IMR-90 (cell line): ENCODE data around the gene PSMG3. TPM values are rescaled to one million over a fixed set of nuclear protein-coding genes. Genes with fewer than 3 reads are reported as not detected.

ENCODE experiments used
- ATAC-seq: fragments of 200-7000 bp; cut with Tn5 transposase; 2 replicates; pipeline ENCODE4 v1.9.1; 2020; ENCODE audit warnings: low read depth, mild to moderate bottlenecking, moderate library complexity
- BruUV-seq: library from RNA; stranded (reverse); fragments of 400-500 nt; replicated peaks from 2 replicates; lab custom pipeline; 2021; lab: Mats Ljungman, UMichigan
- CTCF ChIA-PET: fragments of 300-600 bp; formaldehyde crosslinking; extraction: SDS; loops from one replicate; lab custom pipeline; 2021; ENCODE audit warnings: antibody characterized with exemption; lab: Yijun Ruan, JAX
- POLR2A ChIA-PET: fragments of 300-600 bp; sonication (Branson Sonifier 250); formaldehyde crosslinking; loops from one replicate; lab custom pipeline; 2022; ENCODE audit warnings: antibody characterized with exemption; ENCODE audit not compliant: unreplicated experiment; lab: Charles Lee
- DNase-seq: peaks from one replicate; pipeline ENCODE4 v3.0.0; 2013
- H2AFZ ChIP-seq: replicated peaks from 2 replicates; pipeline ENCODE3; 2013; ENCODE audit warnings: low read length, mild to moderate bottlenecking; ENCODE audit not compliant: poor library complexity
- H2AK5ac ChIP-seq: 2 replicates; pipeline ENCODE4 v1.6.1; 2013; ENCODE audit warnings: low read depth, low read length, inconsistent platforms
- H2AK9ac ChIP-seq: replicated peaks from 2 replicates; pipeline ENCODE3; 2013; ENCODE audit warnings: mild to moderate bottlenecking, low read depth, low read length, moderate library complexity; ENCODE audit not compliant: poor library complexity
- H2BK120ac ChIP-seq: 2 replicates; pipeline ENCODE4 v1.6.1; 2013; ENCODE audit warnings: low read depth, low read length, inconsistent platforms
- H2BK15ac ChIP-seq: 3 replicates; pipeline ENCODE4 v1.6.1; 2013; ENCODE audit warnings: low read depth, low read length, inconsistent platforms
- H2BK20ac ChIP-seq: 2 replicates; pipeline ENCODE4 v1.6.1; 2013; ENCODE audit warnings: low read depth, mild to moderate bottlenecking, inconsistent platforms, low read length, moderate library complexity
- H2BK5ac ChIP-seq: 2 replicates; pipeline ENCODE4 v1.6.1; 2013; ENCODE audit warnings: mild to moderate bottlenecking, low read depth, low read length, inconsistent platforms; ENCODE audit not compliant: poor library complexity, severe bottlenecking
- H3K14ac ChIP-seq: replicated peaks from 2 replicates; pipeline ENCODE4 v1.6.1; 2013; ENCODE audit warnings: low read depth, low read length, inconsistent platforms
- H3K18ac ChIP-seq: 2 replicates; pipeline ENCODE4 v1.6.1; 2013; ENCODE audit warnings: low read depth, low read length, control low read depth
- H3K23ac ChIP-seq: 2 replicates; pipeline ENCODE4 v1.6.1; 2013; ENCODE audit warnings: low read depth, low read length, inconsistent platforms
- H3K27ac ChIP-seq: 2 replicates; pipeline ENCODE4 v1.5.1; 2013; ENCODE audit warnings: mild to moderate bottlenecking, control low read depth, low read length; ENCODE audit not compliant: insufficient read depth
- H3K27me3 ChIP-seq: 2 replicates; pipeline ENCODE4 v1.6.1; 2013; ENCODE audit warnings: low read length; ENCODE audit not compliant: control insufficient read depth, insufficient read depth
- H3K36me3 ChIP-seq: 2 replicates; pipeline ENCODE4 v1.6.1; 2013; ENCODE audit warnings: low read length, mixed read lengths; ENCODE audit not compliant: control insufficient read depth, insufficient read depth
- H3K4ac ChIP-seq: 2 replicates; pipeline ENCODE4 v1.6.1; 2013; ENCODE audit warnings: low read depth, low read length, inconsistent platforms
- H3K4me1 ChIP-seq: 2 replicates; pipeline ENCODE4 v1.6.1; 2013; ENCODE audit warnings: low read length, mixed read lengths; ENCODE audit not compliant: control insufficient read depth, insufficient read depth
- H3K4me2 ChIP-seq: 2 replicates; pipeline ENCODE4 v1.6.1; 2013; ENCODE audit warnings: low read depth, mild to moderate bottlenecking, control low read depth, low read length, moderate library complexity
- H3K4me3 ChIP-seq: 2 replicates; pipeline ENCODE4 v1.5.1; 2013; ENCODE audit warnings: low read depth, mild to moderate bottlenecking, control low read depth, low read length, moderate library complexity; ENCODE audit not compliant: insufficient read depth
- H3K56ac ChIP-seq: 2 replicates; pipeline ENCODE4 v1.6.1; 2013; ENCODE audit warnings: low read length, inconsistent platforms; ENCODE audit not compliant: insufficient read depth; ENCODE audit errors: extremely low read depth
- H3K79me1 ChIP-seq, 2 experiments: 2 replicates each; pipeline ENCODE4 v1.6.1; 2013; ENCODE audit warnings: low read length in 2 of 2, inconsistent platforms in 1 of 2, low read depth in 1 of 2
- H3K9ac ChIP-seq: 2 replicates; pipeline ENCODE4 v1.6.1; 2013; ENCODE audit warnings: low read depth, low read length, control low read depth
- H3K9me1 ChIP-seq: 2 replicates; pipeline ENCODE4 v1.6.1; 2013; ENCODE audit warnings: low read length, inconsistent platforms; ENCODE audit not compliant: insufficient read depth
- H3K9me3 ChIP-seq: 2 replicates; pipeline ENCODE4 v1.6.1; 2013; ENCODE audit warnings: low read length; ENCODE audit not compliant: control insufficient read depth, insufficient read depth
- H4K20me1 ChIP-seq: 2 replicates; pipeline ENCODE4 v1.6.1; 2013; ENCODE audit warnings: low read length, inconsistent platforms; ENCODE audit not compliant: insufficient read depth
- H4K5ac ChIP-seq: 2 replicates; pipeline ENCODE4 v1.6.1; 2013; ENCODE audit warnings: mild to moderate bottlenecking, low read depth, low read length, control low read depth
- H4K8ac ChIP-seq, 2 experiments: 2 replicates each; pipeline ENCODE4 v1.6.1; 2013; ENCODE audit warnings: low read depth in 2 of 2, low read length in 2 of 2, control low read depth in 1 of 2, inconsistent platforms in 1 of 2
- H4K91ac ChIP-seq: 2 replicates; pipeline ENCODE4 v1.6.1; 2013; ENCODE audit warnings: low read depth, low read length, inconsistent platforms; ENCODE audit not compliant: insufficient read depth
- CHD1 ChIP-seq: IDR thresholded peaks from 2 replicates; pipeline ENCODE4 v1.6.1; 2012; ENCODE audit warnings: low read depth, low read length, improper control_type of control experiment
- ELK1 ChIP-seq: fragments of 150-350 bp; IDR thresholded peaks from 2 replicates; pipeline ENCODE4 v1.6.1; 2016; ENCODE audit warnings: low read depth, mild to moderate bottlenecking, low read length, moderate library complexity, borderline replicate concordance
- MAZ ChIP-seq: IDR thresholded peaks from 2 replicates; pipeline ENCODE4 v1.6.1; 2012; ENCODE audit warnings: low read depth, mild to moderate bottlenecking, low read length, improper control_type of control experiment, moderate library complexity, borderline replicate concordance
- RCOR1 ChIP-seq: IDR thresholded peaks from 2 replicates; pipeline ENCODE4 v1.6.1; 2012; ENCODE audit warnings: mild to moderate bottlenecking, low read length, improper control_type of control experiment; ENCODE audit not compliant: insufficient replicate concordance
- SMC3 ChIP-seq: fragments of 150-350 bp; IDR thresholded peaks from 2 replicates; pipeline ENCODE4 v1.6.1; 2016; ENCODE audit warnings: low read depth, mild to moderate bottlenecking, antibody characterized with exemption, low read length, moderate library complexity
- WGBS, 2 experiments: methylation state at CpG; one replicate each; pipeline versions ENCODE4 v1.1.5 to v1.1.7; 2013; ENCODE audit warnings: missing lambda C conversion rate in 2 of 2; ENCODE audit not compliant: insufficient read length in 1 of 2; ENCODE audit errors: extremely low coverage in 2 of 2; 5-methylcytosine and 5-hydroxymethylcytosine counted together
- dilution Hi-C: fragments of 300-500 bp; cut with HindIII; formaldehyde crosslinking; loops from one replicate; pipeline ENCODE4 v1.14.3; 2018; ENCODE audit warnings: low sequenced_read_pairs; ENCODE audit not compliant: unreplicated experiment
- in situ Hi-C: fragments of 300-500 bp; cut with MboI; formaldehyde crosslinking; loops from 3 replicates; pipeline ENCODE4 v1.14.3; 2019; ENCODE audit warnings: low sequenced_read_pairs, inconsistent platforms, mixed read lengths
- intact Hi-C: fragments of 100-400 bp; cut with micrococcal nuclease; formaldehyde crosslinking; loops from 2 replicates; pipeline ENCODE4 v1.10.0; 2022
- polyA plus RNA-seq, 3 experiments: library from polyadenylated mRNA; depleted of rRNA; stranded (reverse); fragments of >200 nt; gene quantifications; 2 replicates each; pipeline ENCODE4 v1.2.3, GENCODE V29; 2012; ENCODE audit warnings: low replicate concordance in 1 of 3
- total RNA-seq: library from RNA; depleted of rRNA; stranded (reverse); fragments of >200 nt; gene quantifications from 2 replicates; pipeline ENCODE4 v1.2.3, GENCODE V29; 2012

The PSMG3 gene
- total and polyA plus RNA-seq, 2 of the 4 experiments (the other 2 are of a cell fraction) = 37.3 to 54.1 TPM

GRCh38 chr7:1550846-1551155, 19.0 kb downstream of the PSMG3 start:
- Histone ChIP-seq H2AK9ac (no peak overlapping the region), H2BK20ac (no peak overlapping the region), H2BK120ac (no peak overlapping the region), H3K4me3 (no peak overlapping the region), H4K20me1 (no peaks in the 10 kb centered on the region; the same call in 1 of the 2 replicates), H3K36me3 (no peaks in the 10 kb centered on the region), H3K27me3 (no peaks in the 10 kb centered on the region), H3K18ac (no peak overlapping the region), H3K56ac (no peak overlapping the region), H2BK15ac (no peak overlapping the region), H3K9ac (no peak overlapping the region), H2AK5ac (no peak overlapping the region), H4K5ac (no peak overlapping the region), H3K4me1 (peaks cover 9% of the 10 kb centered on the region), H3K27ac (no peak overlapping the region), H3K4me2 (no peak overlapping the region), H3K9me1 (peaks cover 10% of the 10 kb centered on the region), H3K79me1 (peaks cover 0 to 10% of the 10 kb centered on the region in 2 experiments; a peak in 1 of 4 replicates), H2BK5ac (no peak overlapping the region), H3K23ac (no peak overlapping the region), H3K14ac (no peak overlapping the region), H2AFZ (no peak overlapping the region), H4K91ac (no peak overlapping the region), H3K9me3 (no peaks in the 10 kb centered on the region), H3K4ac (no peak overlapping the region), H4K8ac (no peak overlapping the region)
- ATAC-seq (no peak), DNase-seq (no peak)
- in situ Hi-C loops = no loop called here
- intact Hi-C loops = no loop called here
- no TSS peak for BruUV-seq
- 92% methylated on average over 13 of the region's 17 CpGs; no CpG with 5 or more reads in 1 of the 2 experiments for WGBS, 2 experiments
- POLR2A ChIA-PET = no interaction called here
- dilution Hi-C loops = no loop called here
- TF ChIP-seq CHD1 (no peak), ELK1 (no peak), MAZ (no peak), SMC3 (no peak), RCOR1 (no peak)
- CTCF ChIA-PET = no interaction called here
